HG02884 (cell line): ENCODE results near the gene IKZF1.

ENCODE experiments used
- ATAC-seq: cut with Tn5 transposase; IDR thresholded peaks from one replicate; pipeline ENCODE4 v1.9.1; 2021; ENCODE audit warnings: mild to moderate bottlenecking, moderate library complexity; ENCODE audit not compliant: unreplicated experiment

The IKZF1 gene

DNA sequence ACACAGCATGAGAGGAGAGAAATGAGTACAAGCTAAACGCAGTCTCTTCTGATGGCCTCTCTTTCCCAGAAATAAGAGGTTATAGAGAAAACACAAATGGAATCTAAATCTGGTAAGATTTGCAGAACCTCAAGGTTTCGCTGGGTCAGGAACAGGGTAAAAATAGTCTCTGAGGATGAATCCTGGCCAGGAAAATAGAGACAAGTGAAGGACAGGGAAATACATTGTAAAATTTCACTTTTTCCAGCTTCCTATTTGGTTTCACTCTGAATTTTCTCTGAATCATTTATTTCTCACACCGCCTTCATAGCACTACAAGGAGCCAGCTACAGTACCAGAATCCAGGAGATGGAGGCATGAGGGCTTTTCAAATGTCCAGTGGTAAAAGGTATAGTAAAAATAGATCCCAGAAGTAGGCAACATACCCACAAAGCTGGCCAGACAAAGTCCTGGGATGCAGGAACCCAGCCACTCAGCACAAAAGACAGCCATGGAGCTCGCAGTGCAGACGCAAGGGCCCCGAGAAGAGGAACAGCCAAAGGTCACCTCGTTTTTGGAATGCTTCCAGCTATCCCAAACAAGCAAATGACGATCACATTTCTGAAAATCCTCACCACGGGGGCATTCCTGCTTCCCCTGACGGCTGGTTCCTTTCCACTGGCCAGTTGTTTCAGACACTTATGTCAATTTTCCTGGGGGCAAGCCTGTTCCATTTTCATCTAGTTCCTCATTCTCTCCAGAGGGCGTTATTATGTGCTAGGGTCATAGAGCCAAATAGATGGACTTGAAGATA is 21.5 kb upstream of the IKZF1 start:
- no peak for ATAC-seq

DNA sequence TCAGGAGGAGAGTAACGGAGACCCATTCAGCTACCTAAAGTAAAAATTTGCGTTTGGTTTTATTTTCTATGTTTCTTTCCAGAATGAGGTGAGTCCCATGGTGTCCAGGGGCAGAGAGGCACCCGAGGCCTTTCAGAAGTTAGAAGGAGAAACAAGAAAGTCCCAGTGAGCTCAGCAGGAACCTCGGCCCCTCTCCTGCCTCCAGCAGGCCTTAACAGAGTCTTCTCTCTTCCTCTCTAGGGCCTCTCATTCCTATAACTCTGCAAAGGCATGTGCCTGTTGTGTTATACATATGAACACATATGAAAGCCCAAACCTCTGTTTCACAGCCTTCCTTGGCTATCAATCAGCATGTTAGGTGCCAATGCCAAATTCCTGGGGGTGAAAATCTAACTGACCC is 20.8 kb upstream of the IKZF1 start:
- ATAC-seq: no peak

DNA sequence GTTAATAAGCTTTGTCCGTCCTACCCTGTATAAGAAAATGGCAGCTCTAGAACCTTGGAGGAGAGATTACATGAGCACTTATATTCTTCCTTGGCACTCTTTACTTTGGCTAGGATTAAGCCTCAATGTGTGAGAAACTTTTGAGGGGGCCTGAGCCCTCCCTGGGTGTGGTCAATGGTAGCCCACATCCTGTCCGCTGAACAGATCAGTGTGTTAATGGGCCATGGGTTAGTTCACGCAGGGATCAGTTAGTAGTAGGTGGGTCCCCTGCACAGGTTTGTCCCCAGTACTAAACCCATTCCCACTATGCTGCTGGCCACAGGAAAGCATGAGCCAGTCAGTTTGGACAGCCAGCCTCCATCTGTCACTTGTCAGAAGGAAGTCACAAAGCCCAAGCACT is 20.2 kb upstream of the IKZF1 start:
- ATAC-seq: no peak

DNA sequence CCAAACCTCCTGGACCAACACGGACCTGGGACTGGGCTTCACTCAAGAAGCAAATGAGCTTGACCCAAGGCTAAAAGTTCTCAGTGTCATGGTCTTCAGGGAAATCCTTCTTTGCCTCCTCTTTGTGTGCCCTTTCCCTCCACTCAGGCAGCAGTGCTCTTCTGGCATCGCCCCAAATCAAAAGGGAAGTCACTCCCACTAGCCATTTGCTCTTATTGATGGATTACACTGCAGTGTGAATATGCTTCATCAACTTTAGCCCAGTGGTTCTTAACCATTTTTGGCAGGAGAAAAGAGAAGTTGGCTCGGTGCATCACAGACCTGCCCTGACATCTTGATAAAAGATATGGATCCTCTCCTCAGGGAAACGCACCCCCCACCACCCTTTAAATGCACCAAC is 19.2 kb upstream of the IKZF1 start:
- ATAC-seq: no peak

DNA sequence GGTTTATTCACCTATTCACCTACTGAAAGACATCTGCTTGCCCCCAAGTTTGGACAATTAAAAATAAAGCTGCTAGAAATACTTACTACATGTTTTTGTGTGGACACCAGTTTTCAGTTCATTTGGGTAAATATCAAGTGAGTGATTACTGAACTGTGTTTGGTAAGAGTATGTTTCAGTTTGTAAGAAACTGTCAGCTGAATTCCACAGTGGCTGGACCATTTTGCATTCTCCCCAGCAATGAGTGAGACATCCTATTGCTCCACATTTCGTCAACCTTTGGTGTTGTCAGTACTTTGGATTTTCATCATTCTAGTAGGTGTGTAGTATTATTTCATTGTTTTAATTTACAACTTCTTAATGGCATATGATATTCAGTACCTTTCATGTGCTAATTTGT is 17.4 kb upstream of the IKZF1 start:
- no peak for ATAC-seq

DNA sequence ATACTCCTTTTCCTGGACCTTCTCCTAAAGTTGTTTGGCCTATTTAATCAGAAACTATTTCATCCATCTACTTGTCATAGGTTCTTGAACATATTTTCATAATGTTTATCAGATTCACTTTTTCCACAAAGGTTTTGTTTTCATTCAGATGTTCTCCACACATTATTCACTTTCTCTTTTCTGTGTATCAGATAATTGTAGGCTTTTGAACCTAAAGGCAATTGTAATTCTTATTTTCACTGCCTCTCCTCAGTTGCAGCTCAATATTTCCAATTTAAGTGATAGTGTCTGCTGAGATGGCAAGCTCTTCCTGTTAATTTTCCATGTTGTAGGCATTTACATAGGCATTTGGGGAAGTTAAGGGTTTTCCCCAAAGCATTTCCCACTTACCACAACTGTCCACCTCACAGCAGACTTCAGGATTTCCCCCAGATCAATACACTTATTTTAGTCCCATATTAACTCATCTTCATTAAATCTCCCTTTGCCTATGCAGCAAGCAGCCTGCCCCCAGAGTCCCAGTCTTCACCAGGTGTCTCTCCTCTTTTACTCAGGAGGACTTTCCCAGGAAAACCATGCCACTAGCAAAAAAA is 12.3 kb upstream of the IKZF1 start:
- no peak for ATAC-seq

DNA sequence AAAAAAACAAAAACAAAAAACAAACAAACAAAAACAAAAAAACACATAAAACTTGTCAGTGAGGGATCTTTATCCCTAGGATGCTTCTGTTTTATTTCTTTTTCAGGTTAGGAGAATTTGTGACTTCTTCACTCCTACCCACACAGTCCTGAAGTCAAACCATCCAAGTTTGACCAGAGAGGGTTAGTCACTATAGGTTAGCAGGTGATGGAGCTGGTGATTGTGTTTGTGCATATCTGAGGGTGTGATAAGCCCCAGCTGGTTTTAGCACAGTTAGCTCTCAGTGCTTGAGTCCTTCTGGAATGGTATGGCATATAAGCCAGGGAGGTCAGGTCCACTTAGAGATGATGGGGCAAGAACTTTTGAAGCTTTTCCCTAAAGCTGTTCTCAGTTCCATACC is 11.8 kb upstream of the IKZF1 start:
- peak; percentile 39 for ATAC-seq

DNA sequence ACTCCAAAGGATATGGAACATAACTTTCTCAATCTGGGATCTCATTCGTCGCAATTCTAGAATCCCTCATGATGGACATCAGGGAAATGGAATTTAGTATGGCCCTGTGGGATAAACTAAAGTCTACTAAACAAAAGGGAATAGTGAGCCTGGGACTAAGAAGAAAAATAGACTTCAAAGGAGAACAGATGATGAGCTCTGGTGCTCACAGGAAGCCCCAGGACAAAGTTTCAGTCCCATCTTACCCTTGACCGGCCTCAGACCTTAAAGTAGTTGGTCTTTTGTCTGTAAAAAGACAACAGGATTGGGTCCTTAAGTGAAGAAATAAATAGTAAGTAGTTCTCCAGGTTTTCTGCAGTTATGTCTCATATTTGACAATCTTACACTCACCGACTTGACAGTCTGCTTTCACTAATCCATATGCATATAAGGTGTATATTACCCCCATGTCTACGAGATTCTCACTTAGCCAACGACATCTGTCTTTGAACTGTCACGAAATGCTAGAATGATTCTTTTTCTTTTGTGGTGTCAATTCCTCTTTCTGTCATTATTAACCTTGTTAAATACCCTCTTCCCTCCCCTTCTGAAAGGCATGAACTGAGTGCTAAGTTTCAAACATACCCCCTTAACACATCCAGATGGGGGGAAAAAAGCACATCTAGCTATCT is 10.9 kb upstream of the IKZF1 start:
- ATAC-seq: peak; percentile 73

DNA sequence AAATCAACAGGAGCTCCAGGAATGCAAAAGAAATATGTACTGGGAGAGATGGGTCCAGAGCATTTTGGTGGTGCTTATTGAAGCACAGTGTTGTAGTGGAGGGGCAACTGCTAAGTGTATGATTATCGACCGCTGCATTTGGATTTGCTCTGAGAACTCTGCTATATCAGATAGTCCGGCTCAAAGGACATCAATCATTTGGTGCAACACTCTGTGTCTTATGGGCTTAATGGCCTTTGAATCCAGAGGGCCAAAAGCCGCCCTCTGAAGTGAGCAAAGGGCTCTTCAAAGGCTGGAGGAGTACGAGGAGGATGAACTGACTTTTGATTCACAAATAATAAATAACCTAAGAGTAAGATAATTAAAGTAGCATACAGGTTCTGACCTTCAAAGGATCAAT is 9.4 kb upstream of the IKZF1 start:
- no peak for ATAC-seq

DNA sequence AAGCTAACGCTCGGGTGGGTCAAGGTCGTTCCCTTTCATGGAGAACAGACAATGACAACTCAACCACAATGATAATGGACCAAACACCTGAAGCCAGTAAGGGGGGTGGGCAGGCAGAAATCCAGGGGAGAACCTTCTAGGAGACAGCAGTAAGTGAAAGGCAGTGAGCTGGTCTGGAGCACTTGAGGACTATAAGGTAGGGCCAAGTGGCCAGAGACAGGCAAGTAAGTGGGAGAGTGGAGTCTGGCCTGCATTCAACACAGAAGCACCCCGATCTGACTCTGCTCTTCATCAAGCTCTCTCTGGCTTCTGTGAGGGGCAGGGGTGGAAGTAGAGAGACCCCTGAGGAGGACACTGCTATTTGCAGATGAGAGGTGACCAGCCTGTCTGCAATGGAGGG is 7.7 kb upstream of the IKZF1 start:
- no peak for ATAC-seq

DNA sequence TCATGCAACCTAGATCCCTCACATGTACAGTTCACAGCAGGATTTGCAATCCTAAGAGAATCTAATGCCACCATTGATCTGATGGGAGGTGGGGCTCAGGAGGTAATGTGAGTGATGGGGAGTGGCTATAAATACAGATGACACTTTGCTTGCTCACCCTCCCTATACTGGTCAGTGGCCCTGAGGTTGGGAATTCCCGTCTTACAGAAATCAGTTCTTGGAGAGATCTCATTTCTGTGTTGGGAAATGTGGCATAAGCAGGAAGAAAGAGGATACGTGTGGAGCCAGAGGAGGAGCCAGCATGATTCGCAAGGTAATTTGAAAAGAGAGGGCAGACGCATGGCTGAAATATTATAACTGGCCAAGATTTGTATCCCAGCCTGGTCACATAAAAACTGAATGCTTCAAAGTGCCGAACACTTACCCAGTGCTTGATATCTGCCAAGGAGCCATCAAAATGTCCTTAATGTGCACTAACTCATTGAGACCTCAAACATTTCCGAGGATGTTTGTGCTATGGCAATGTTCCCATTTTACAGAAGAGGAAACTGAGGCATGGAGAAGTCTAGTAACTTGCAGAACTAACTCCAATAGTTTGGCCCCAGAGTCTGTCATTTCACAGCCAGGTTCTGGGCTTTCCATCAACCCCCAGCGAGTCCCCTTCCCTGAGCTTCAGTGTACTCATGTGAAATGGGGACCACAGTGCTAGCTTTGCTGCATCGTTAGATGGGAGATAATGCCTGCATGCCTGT is 5.5 kb upstream of the IKZF1 start:
- ATAC-seq: no peak

DNA sequence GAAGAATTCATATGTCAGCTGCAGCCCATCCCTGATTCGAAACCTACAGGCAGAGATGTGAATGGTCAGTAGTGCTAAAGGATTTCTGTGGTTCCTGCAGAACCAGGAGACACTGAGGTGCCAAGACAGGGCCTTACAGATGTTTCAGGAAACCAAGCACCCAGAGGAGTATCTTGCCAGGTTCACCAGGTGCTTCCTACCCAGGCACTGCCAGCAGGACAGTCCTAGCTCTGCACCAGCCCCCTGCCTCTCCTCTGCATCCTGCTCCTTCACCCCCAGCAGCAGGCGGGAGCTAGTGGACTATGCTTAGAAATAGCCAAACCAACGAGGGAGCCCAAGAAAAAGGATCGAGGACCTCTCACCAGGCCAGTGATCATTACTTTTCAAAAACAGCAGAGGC is 4.2 kb upstream of the IKZF1 start:
- no peak for ATAC-seq

DNA sequence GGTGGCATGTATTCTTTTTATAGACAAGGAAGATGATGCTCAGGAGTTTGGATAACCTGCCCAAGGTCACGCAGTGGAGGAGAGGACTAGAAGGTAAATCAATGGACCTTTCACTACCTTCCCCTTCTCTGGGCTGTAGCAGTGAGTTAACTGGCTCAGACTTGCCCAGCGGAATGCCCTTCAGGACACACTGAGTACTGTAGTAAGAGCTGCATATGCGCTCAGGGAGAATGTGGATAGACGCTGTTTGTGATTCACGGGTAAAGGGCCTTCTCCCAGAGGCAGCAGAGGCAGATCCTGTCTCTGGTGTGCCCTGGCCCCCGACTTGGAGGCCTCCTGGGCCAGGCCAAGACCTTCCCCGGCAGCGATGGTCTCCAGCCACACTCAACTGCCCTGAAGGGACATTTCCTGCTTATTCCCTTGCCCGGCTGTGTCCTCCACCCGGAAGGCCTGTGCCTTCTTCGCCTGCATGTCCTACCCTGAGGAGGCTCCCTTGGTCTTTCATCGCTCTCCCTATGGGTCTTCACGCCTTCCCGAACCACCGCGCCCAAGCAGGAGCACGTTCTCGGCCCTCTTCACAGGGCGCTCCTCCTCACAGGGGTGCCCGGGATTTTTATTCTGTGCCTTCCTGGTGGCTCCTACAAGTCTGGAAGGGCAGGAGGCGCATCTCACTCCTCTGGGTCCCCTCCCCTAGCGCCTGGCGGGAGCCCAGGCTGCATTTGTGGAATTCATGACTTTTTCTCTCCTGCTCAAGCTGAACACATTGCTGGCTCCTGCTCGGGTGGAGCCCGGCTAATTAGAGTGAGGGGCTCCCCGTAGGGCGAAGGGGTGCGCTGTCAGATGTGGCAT is 1.8 kb upstream of the IKZF1 start:
- ATAC-seq: no peak

DNA sequence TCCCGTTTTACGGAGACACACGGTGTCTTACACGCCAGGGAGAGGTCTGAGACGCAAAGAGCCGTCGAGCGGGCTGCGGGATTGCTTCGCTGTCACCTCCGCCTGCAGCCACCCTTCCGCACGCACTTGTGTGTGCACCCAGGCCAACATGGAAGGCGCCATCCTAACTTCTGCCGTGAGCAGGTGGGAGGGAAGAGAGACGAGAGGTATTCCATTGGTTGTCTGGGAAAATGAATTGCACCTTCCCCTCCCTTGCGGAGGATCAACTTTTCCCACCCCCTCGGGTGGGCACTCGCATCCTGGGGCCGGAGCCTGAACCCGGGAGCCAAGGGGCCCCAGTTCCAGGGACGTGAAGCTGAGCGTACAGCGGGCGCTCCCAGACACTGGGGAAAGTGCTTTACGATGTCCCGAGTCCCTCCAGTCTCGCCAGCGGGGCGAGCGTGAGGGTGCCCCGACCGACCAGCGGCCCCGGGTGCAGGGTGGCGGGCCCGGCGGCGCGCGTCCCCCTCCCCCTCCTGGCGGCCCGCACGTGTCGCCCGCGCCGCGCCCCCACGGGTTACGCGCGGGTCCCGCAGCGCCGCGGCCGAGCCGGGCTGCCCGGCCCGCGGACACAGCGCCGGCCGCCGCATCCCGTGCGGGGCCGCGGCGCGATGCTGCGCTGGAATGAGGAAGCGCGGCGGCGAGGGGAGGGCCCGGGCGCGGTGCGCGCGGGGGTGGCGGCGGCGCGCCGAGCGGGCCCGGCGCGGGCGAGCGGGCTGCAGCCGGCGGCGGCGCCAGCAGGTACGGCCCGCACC is 984 bp upstream of the IKZF1 start:
- ATAC-seq: peak; percentile 28

DNA sequence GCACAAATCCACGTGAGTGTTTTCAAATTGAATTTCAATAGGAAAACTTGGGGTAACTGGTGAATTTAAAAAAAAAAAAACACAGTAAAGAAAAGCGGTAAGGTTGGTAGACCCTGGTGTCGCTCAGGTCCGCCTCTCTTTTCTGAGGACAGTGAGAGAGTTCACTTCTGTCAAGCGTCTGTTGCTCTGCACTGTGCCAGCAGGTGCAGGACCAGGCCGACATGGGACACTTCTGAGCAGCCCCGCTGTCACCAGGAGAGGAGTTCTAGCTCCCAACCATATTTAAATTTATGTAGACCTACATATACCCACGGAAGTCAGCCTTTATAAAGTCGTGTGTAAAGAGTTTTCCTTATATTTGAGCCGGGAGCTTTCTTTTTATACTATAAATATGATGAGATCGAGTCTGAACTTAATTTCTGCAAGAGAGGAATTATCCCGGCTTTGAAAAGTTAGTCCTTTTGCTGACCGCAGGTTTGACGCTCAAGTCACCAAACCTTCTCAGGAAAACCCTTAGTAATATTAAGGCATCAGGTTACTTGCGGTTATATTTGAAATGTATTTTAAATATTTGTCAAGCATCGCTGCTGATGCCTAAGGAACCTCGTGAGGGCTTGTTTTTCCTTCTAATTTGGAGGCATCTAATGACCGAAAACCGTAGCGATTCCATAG is 531 bp downstream of the IKZF1 start:
- ATAC-seq: peak; percentile 29

DNA sequence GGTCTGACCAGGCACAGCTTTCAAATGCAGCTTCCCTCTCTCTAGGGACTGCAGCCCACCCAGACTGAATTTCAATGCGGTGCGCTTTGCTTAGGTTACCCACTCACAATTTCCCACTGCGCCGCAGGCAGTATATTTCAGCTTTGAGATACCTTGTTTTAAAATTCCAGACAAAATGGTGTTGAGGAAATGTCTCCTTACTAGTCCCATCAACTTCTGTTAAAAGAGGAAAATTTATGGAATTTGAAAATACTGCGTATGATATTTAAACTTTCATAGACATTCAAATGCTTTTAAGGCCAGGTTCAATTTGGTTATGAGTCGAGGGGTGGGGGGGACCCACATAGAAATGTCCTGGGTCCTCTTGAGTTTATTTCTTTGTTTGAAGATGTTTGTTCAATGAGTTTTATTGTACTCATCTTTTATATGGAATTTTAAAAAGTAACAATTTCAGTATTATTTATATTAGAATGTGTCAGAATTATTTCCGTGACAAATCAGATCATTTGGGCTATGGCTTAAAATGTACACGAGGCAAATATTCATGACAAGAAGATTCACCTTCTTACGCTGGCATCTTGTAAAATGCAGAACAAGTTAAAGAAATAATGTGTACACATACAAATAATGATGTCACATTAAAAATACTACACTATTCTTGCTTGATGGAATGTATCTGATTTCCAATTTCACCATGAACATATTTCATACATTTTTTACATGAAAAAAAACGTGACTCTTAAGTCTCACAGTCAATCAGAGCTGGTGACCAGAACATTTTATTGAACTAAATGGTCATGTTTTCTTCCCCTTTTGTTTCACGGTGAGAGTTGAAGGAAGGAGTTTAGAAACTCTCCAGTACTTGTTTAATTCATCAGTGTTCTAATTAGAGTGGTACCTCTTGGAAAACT is 1.3 kb downstream of the IKZF1 start:
- no peak for ATAC-seq

DNA sequence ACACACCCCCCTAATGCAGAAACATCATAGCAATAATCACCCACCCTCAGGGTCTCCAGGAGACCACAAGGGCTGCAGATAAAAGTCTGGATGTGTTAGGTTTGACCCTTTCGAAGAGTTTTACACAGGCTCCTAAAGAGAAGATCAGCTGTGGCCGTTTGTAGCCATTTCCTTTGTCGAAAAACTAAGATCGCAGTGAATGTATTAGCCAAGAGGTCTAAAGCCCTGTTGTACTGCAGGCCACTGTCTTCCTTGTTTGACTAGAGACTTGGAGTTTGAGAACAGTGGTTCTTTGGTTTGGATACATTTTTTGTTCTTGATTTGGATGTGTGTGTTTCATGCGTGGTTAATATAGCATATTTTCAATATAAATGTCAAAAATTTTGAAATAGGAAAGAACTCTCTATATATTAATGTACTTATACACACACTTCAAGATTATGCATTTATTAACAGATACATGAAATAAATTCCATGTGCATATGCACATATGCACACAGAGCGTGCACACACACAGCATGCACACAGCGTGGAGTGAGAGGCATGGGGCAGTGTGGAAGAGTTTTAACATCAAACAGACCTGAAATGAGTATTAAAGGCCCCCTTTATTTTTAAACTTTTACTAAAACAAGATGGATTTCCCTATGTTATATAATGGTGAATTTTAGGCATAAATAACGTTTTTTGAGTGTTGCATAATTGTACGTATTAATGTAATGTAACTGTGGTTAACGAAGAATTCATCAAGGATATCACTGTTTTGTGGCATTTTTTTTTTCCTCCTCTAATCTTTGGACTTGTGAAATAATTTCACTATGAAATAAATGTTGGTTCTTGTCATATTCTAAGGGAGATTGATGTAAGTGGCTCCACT is 2.2 kb downstream of the IKZF1 start:
- no peak for ATAC-seq
